Fibroblast of mammary gland (primary cell): Measurements from ENCODE around the gene ADAT1.
A peak's percentile ranks its signal among the peaks of the same experiment; 100 is the strongest.

Experiments
- DNase-seq: peaks from one replicate; pipeline ENCODE4 v3.0.0-alpha.2; 2010; ENCODE audit warnings: low read depth
- H3K4me3 ChIP-seq: 2 replicates; pipeline ENCODE4 v1.5.1; 2011; ENCODE audit warnings: low read depth, mild to moderate bottlenecking, low read length, moderate library complexity; ENCODE audit not compliant: control insufficient read depth
- CTCF ChIP-seq: conservative IDR thresholded peaks from 2 replicates; pipeline ENCODE4 v1.5.1; 2011; ENCODE audit warnings: low read depth, low read length, inconsistent platforms; ENCODE audit not compliant: control insufficient read depth, insufficient read depth

ADAT1 gene

GRCh38 chr16:75632857-75633256 is 9.8 kb upstream of the ADAT1 start:
- TF ChIP-seq CTCF, result no peak
- H3K4me3 ChIP-seq, result no peak overlapping the region
- no peak for DNase-seq

- TF ChIP-seq CTCF, result no peak
- no peak for DNase-seq
- no peak overlapping the region for H3K4me3 ChIP-seq
Measured at GRCh38 chr16:75630052-75630451, 7.0 kb upstream of the ADAT1 start.

- no peak for TF ChIP-seq CTCF
- no peak for DNase-seq
- no peak overlapping the region for H3K4me3 ChIP-seq
Measured at GRCh38 chr16:75629132-75629531, 6.1 kb upstream of the ADAT1 start.

GRCh38 chr16:75628351-75628750 is 5.3 kb upstream of the ADAT1 start:
- no peak overlapping the region for H3K4me3 ChIP-seq
- DNase-seq, result no peak
- no peak for TF ChIP-seq CTCF

- DNase-seq, result no peak
- no peak for TF ChIP-seq CTCF
- H3K4me3 ChIP-seq, result no peak overlapping the region
Measured at GRCh38 chr16:75627851-75628250, 4.8 kb upstream of the ADAT1 start.

- no peak for DNase-seq
- H3K4me3 ChIP-seq, result no peak overlapping the region
- no peak for TF ChIP-seq CTCF
Measured at GRCh38 chr16:75626806-75627205, 3.7 kb upstream of the ADAT1 start.

- TF ChIP-seq CTCF, result no peak
- no peak overlapping the region for H3K4me3 ChIP-seq
- DNase-seq, result peak; percentile 45
Measured at GRCh38 chr16:75624921-75625334, 1.8 kb upstream of the ADAT1 start.
